OCI-M1 (cell line): ENCODE results near the gene RPSA.
"Not testable (repeated sequence)": the region's sequence is repeated elsewhere in the genome, so short reads cannot be mapped to it uniquely, and the experiment has no call there.

Source experiments
- DNase-seq: peaks from one replicate; lab custom pipeline; 2025; lab: John Stamatoyannopoulos, UW

The RPSA gene

DNA sequence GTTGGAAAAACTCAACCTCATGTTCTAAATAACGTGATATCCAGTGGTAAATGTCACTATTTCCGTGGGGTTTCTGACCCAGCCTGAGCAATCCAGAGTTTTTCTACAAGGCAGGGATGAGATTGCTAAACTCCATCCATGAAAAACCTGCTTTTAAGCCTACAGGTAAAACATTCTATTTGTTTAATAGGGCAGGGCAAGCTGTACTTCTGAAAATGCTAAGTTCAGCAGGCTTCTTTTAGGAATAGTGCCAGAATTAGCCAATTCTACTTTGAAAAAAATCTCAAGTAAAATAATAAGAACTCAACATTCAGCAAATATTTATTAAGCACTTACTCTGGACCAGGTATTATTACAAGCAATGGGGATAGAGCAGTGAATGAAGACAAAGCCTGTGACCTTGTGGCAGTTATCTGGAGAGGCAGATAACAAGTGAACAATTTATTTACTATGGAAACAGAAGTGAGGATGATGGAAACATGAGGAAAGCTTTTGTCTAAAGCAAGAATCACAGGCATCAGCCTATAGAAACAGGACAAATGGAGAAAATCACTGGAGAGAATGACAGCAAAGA, 13.3 kb downstream of the RPSA start:
- no peak for DNase-seq

DNA sequence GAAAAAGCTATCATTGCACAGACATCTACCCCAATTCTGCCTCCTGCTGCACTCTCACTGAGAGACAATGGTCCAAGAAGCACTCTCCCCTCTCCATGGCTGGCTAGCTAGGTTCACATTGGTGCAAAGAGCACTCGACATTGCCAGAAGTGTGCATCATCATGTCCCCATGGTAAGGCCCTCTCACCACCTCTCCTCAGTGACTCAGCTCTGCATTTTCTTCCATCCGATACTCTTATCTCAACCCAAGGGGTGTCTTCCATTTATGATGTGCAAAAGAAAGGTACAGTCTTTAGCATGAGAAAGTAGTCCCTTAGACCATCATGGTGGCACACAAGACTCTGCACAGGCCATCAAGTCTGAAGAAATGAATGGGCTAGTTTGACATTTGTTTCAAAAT, 14.0 kb downstream of the RPSA start:
- DNase-seq = no peak

DNA sequence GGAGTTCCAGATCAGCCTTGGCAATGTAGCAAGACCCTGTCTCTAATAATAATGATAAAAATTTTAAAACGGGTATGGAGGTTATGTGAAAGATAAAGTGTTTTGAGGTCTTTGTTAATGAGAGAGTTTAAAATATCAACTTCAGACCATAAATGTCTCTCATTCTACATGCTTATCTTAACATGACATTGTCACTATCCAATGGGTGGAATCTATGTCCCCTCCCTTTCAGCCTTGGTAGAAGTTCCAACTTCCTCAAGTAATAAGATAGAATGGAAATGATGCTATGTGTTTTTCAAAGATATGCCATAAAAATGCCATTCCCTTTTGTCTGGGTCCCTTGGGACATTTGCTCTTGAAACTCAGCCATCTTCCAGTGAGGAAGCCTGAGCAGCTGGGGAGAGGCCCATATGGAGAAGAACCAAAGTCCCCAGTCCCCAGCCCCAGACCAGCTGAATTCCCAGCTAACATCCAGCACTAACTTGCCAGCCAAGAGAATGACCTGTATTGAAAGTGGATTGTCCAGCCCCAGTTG, 17.0 kb downstream of the RPSA start:
- no peak for DNase-seq

DNA sequence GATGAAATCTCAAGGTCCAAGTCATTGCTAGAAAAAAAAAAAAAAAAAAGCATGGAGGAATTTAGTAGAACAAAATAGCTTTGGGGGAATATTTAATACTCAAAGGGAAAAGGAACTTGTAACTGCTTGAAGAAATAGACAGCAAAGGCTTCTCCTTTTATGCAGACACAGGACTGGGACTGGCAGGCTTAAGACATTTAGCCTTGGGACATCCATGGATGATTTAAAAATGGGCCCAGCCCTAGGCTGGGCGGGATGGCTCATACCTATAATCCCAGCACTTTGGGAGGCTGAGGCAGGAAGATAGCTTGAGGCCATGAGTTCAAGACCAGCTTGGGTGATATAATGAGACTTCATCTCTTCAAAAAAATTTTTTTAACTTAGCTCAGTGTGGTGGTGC, 19.8 kb downstream of the RPSA start:
- no peak for DNase-seq

DNA sequence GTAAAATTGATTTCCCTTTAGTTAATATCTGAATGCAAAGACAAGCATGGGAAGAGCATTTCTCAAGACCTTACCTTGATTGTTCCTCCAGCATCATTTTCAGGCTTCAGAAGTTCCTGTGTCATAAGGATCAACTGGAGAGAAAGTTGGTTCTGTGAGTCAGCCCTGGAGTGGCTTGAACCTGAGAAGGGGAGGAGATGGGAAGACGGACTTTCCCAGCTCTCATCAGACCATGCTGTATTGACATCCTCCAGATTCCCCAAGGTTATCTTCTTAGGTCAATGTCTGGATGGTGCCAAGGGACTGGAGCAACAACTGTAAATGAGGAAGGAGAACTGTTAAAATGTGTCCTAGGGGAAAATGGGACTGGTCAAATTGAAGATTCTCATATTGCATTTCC, 21.0 kb downstream of the RPSA start:
- no peak for DNase-seq

DNA sequence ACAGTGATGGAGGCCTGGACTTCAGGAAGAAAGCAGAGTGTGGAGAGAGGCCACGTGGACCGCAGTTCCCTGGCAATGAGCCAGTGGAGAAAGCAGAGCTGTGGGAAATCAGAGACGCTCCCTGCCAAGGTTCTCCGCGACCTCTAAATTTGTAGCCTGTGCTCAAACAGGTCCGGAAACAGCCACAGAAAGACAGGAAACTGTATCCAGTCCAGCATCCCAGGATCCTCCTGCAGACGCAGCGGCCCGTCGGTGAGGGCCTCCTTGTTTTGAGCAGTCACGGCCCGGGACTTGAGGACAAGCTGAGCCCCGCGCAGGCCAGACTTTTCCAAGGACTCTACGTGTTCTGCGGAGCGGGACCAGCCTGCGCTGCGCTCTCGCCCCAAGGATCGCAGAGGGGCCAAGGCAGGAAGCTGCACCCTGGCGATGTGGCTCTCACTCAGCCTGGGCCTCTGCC, 22.3 kb downstream of the RPSA start:
- no peak for DNase-seq

DNA sequence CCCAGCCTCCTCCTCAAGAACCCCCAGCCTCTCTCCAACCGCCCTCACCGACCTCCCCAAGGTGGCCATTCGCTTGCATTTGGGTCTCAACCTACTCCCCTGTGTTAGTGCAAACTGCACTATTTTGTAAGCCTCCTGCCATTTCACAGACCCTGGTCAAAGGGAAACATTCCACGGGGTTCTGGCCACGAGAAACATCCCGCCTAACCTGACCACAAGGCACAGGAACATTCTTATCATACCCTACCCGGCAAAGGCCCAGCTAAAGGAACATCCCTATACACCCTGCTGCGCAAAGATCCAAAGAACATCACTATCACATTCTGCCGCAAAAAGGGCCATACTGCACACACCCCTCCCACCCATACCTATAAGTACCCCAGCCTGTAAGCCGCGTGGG, 22.9 kb downstream of the RPSA start:
- no peak for DNase-seq

DNA sequence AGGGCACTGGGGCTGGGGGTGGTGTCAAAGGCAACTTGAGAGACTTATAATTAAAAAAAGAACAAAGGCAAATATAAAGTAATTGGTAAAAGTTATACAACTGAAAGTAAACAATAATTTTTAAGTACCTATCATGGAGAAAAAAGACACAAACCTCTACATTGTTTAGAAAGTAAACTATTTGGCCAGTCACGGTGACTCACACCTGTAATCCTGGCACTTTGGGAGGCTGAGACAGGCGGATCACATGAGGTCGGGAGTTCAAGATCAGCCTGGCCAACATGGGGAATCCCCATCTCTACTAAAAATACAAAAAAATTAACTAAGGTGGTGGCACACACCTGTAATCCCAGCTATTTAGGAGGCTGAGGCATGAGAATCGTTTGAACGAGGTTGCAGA, 25.8 kb downstream of the RPSA start:
- no peak for DNase-seq

DNA sequence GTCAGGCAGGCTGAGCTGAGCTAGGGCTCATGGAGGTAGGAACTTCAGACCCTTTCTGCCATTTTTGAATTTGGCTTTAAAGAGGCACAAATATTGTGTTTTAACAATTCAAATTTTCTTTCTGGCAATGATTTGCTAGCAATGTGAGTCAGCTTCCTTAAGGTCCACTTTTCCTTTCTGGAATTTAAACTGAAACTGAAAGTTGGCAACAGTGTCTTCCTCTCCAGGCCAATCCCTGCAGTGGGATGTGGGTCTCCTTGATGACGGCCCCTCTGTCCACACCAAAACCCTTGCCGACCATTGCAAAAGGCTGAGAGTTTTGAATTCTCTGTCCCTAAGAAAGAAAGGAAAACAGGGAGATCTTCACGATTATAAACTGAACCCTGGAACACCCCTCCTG, 27.1 kb downstream of the RPSA start:
- no peak for DNase-seq

DNA sequence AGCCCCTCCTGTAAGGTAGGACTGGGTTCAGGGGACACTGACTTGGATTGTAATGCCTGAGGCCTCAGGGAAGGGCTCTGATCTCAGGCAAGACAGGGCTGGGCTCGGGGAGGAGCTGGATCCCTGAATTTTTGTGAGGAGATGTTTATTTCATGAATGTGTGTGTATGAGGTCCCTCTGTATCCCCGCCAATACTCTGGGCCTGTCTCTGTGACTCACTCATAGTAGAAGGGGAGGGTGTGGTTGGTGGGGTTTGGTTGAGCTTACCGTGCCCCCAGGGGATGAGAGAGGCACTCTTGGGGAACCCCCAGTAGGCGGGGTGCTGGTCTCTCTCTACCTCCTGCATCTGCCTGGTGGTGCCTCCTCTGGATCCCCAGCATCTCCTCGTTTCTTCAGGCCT, 28.1 kb downstream of the RPSA start:
- DNase-seq = no peak

DNA sequence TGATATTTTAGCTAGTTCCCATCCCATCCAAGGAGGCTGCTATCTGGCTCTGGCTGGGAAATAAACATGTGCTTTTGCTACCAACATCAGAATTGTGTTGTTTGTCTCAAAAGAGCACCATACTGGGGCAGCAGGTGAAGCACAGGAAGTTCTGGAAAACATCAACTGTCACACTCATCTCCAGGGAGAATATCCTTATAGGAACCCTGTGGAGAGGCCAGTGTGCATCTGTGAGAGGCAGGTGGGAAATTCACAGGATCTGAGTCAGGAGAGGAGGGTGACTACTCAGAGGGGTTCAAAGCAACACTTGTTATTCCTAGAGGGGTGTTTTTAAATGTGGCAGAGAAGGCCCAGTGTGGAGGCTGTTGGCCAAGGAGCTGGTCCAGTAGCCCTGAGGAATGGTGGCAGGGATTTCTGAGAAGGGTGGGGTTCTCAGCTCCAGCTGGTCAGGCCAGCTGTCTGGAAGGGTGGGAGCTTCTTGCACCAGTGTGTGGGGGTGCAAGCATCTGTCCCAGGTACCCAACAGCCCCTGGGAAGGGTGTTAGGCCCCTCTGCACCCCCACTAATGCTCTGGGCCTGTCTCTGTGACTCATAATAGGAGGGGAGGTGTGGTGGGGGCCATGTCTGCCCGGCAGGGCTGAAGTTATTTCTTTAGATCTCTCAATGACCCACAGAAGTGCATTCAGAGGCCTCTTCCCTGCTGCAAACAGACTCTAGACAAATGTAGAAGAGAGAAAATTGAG, 28.7 kb downstream of the RPSA start:
- DNase-seq = no peak

DNA sequence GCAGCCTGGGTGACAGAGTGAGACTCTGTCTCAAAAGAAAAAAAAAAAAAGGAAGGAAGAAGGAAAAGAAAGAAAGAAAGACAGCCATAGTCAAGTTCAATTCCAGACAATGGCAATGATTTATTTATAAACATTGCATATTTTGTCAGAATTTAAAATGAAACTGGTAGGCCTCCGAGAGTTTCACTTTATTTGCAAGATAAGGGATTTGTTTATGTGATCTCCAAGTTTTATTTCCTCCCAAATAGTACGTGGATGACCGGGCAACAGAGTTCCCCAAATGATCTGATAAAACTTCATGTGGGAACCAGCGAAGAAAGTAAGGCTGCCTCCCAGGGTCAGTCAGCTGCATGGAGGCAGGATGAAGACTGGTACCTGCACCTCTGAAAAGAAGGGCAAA, 32.4 kb downstream of the RPSA start:
- no peak for DNase-seq

DNA sequence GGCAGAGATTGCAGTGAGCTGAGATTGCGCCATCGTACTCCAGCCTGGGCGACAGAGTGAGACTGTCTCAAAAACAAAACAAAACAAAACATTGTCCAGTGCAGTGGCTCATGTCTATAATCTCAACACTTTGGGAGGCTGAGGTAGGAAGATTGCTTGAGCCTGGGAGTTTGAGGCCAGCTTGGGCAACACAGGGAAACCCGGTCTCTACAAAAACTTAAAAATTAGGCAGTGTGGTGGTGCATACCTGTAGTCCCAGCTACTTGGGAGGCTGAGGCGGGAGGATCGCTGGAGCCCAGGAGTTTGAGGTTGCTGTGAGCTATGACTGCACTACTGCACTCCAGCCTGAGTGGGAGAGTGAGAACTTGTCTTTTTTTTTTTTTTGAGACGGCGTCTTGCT, 33.8 kb downstream of the RPSA start:
- no peak for DNase-seq

DNA sequence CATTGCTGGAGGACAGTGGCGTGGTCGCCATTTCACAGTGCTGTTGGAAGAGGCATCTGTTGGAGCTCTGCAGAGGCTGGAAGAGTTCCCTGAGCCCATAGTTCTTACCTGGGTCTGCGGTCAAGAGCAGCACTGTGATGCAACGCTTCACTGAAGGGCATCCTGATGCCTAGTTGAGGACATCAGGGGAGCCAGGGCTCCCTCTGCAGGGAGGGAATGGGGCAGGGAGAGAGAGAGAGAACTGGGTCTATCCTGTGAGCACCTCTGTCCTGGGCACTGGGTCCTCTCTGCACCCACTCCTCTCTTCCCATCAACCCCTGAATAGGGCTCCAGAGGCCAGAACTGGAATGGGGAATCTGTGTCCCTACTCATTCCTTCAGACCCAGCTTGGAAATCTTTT, 37.0 kb downstream of the RPSA start:
- no peak for DNase-seq

DNA sequence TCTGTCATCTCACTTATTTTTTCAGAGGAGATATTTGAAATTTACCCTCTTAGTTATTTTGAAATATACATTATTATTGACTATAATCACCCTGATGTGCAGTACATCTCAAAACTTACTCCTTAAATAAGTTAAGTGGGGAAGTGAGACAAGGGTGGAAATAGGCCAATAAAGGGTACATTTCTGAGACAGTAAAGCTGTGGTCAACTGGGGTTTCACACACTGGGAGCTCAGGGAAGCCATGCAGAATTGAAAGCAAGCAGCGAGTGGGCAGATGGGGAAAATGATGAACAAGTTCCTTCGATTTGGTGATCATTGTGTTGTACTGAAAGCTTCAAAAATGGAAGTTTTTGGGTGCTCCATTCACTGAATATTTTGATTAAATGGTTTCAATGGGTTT, 39.4 kb downstream of the RPSA start:
- no peak for DNase-seq

DNA sequence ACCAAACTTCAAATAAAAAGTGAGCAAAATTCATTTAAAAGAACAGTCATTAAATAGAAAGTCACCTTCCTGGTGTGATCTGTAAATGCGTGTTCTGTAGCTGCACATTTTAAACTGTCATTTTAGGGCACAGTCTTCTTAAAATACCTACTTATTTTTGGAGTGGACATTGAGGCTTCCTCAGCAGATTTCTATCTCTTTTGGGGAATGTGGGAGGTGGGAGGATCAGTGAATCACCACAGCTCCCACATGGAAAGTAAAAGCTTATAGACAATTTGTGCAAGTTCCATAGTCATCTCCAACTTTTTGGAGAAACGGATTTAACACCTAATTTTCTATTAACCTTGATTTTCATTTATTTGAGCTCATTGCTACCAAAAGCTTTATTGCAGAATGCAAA, 39.9 kb downstream of the RPSA start:
- DNase-seq = no peak

DNA sequence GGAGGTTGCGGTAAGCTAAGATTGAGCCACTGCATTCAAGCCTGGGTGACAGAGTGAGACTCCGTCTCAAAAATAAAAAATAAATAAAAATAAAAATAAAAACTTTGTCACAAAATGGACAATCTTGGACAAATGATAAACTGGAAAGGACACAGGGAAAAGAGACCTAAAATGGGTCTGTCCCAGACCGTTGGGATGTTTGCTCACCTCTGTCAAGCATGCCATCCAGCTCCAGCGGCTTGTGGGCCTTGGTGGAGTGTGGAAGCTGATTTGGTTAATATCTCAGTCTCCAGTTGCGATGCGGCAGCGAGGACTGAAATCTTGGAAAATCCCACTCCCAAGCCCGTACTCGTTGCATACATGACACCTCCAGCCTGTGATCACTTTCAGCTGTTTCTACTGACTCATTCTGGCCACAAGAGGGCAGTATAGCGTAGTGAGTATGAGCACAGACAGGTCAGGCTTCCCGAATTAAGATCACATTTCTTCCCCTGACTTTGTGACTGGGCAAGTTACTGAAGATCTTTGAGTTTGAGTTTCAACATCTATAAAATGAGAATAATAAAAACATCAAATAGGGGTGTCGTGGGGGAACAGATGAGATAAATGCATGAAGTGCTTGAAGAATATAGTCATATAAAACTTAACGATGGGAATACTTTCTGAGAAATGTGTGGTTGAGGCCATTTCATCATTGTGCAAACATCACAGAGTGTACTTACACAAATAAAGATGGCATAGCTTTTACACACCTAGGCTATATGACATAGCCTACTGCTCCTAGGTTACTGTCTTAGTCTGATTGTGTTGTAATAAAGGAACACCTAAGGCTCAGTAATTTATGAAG, 41.3 kb downstream of the RPSA start:
- DNase-seq = peak; percentile 86

DNA sequence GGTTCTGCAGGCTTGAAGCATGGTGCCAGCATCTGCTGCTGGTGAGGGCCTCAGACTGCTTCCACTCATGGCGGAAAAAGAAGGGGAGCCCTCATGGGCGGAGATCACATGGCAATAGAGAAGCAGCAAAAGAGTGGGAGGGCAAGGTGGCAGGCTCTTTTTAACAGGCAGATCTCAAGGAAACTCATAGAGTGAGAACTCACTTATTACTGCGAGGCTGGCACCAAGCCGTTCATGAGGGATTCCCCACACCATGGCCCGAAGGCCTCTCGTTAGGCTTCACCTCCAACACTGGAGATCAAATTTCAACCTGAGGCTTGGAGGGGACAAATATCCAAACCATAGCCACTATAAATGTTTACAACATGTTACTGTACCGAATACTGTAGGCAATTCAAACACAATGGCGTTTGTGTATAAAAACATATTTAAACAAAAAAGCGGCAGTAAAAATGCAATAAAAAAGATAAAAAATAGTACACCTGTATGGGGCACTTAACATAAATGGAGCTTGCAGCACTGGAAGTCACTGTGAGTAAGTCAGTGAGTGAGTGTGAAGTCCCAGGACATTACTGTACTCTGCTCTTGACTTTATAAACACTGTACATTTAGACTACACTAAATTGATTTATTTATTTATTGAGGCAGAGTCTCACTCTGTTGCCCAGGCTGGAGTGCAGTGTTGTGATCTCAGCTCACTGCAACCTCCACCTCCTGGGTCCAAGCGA, 42.1 kb downstream of the RPSA start:
- DNase-seq = no peak

DNA sequence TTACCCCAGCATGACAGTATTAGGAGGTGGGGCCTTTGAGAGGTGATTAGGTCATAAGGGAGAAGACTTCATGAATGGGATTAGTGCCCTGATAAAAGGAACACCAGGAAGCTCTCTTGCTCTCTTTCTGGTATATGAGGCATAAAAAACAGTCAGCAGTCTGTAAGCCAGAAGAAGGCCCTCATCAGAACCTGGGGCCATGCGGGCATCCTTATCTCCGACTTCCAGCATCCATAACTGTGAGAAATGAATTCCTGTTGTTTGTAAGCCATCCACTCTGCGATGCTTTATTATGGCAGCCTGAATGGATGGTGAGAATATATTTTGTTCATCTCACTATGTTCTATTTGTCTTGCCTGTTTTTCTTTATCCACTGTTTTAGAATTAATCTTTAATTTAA, 43.3 kb downstream of the RPSA start:
- DNase-seq = no peak

DNA sequence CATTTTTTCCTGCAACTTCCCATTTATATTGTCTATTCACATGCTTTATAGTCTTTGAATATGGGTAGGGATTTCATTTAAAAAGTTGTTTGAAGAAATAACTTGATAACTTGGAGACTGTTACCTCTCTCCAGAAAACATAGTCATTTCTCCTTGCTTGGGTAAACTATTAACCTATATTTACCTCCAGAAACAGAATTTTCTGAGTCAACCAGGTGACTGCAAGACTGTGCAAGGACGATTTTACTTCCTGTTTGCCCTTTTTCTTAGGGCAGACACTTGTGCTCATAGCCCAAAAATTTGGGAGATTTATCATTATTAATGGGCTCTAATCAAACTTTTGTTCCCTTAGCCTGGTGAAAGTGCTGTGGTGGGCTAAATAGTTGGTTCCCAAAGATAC, 46.6 kb downstream of the RPSA start:
- no peak for DNase-seq

DNA sequence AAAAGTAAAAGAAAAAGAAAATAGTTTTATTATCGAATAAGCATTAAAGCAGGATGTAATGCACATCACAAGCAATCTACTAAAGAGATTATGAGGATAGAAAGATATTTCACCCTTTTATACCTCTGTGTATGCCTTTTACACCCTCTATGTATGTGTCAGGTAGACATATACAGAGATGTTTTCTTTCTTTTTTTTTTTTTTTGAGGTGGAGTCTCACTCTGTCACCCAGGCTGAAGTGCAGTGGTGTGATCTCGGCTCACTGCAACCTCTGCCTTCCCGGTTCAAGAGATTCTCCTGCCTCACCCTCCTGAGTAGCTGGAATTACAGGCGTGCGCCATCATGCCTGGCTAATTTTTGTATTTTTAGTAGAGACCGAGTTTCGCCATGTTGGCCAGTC, 47.4 kb downstream of the RPSA start:
- DNase-seq = not testable (repeated sequence)

DNA sequence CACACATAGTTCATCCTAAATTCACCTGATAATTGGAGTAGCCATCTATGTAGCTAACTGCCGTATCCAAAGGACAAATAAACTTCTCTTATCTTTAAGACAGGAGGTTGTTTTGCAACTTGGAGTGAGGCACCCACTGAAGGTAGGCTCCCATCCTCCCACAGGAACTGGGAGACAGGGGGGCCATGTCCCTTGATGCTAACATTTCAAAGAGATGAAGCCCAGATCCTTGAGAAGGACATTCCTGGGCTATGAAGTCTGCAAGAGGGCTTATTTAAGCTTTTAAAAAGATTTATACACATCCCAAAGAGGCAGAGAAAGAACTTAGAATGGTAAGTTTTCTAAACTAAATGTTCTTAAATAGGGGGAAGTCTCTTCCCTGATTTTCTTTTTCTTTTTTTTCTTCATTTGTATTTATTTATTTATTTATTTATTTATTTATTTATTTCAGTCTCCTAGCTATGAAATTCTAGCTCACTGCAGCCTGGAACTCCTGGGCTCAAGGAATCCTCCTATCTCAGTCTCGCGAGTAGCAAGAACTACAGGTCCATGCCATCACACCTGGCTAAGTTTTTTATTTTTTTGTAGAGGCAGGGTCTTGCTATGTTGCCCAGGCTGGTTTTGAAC, 48.2 kb downstream of the RPSA start:
- DNase-seq = no peak
